HL-60/S4 (cell line): ENCODE results near the gene TP53.

Source experiments
- in situ Hi-C: fragments of 300-500 bp; cut with MboI; formaldehyde crosslinking; loops from 2 replicates; pipeline ENCODE4 v1.14.3; 2022; ENCODE audit warnings: low sequenced_read_pairs

The TP53 gene

DNA sequence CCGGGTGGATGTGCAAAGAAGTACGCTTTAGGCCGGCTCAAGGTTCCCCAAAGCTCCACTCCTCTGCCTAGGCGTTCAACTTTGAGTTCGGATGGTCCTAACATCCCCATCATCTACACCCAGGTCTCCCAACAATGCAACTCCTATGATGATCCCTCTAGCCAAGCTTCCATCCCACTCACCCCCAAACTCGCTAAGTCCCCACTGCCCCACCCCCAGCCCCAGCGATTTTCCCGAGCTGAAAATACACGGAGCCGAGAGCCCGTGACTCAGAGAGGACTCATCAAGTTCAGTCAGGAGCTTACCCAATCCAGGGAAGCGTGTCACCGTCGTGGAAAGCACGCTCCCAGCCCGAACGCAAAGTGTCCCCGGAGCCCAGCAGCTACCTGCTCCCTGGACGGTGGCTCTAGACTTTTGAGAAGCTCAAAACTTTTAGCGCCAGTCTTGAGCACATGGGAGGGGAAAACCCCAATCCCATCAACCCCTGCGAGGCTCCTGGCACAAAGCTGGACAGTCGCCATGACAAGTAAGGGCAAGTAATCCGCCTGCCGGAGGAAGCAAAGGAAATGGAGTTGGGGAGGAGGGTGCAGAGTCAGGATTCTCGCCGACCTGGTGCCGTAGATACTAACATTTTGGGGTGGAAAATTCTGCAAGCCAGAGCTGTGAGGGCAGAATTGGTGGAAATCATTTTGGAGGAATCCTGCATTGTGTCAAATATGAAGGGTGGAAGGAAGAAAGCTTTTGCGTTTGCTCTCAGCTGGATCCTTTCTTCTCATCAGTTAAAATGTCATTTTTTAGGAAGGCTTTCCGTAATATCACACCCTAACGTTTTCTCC, at the start of gene TP53:
Gene TP53 (minus strand): TSS at position 419 of the 836 bp plus-strand sequence. CDS start 10,896 bp downstream, outside the sequence.
- in situ Hi-C loops: no loop called here

GRCh38 chr17:7732981-7733539, 45.8 kb upstream of the TP53 start:
- in situ Hi-C loops: no loop called here

DNA sequence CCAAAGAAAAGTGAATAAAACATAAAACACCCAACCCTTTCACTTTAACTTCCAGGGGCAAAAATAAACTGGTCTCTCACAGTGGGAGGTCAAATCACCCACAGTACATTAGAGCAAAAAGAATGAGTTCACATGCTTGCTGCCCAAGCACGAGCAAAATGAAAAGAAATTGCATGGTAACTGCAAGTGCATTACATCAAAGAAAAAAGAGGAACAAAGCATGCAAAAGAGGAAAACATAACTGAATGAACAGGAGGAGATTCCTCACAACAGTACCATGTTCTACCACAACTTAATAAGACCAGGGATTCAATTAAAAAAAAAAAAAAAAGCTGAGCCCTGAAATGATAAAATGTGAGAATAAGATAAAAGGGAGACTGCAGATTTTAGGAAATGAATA, 42.5 kb upstream of the TP53 start:
- in situ Hi-C loops: no loop called here

DNA sequence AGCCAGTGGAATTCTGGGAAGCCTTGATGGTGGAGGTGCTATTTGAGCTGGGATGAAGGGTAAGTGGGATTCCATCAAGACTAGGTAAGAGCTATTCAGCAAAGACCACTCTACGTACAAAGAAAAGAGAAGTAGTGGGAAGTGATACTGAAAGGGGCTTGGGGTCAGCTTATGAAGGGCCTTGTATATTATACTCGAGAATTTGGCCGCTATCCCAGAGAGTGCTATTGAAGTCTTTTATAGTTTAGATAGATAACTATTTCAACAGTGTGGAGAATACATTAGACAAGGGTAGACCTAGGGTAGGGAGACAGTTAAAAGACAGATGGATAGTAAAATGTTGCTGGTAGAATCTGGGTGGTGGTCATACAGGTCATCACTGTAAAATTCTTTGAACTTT, 40.6 kb upstream of the TP53 start:
- in situ Hi-C loops: no loop called here

- in situ Hi-C loops: no loop called here
Observed at GRCh38 chr17:7721612-7722011, 34.3 kb upstream of the TP53 start.

GRCh38 chr17:7720125-7720524, 32.8 kb upstream of the TP53 start:
- in situ Hi-C loops: no loop called here

GRCh38 chr17:7719661-7720060, 32.4 kb upstream of the TP53 start:
- in situ Hi-C loops: no loop called here

DNA sequence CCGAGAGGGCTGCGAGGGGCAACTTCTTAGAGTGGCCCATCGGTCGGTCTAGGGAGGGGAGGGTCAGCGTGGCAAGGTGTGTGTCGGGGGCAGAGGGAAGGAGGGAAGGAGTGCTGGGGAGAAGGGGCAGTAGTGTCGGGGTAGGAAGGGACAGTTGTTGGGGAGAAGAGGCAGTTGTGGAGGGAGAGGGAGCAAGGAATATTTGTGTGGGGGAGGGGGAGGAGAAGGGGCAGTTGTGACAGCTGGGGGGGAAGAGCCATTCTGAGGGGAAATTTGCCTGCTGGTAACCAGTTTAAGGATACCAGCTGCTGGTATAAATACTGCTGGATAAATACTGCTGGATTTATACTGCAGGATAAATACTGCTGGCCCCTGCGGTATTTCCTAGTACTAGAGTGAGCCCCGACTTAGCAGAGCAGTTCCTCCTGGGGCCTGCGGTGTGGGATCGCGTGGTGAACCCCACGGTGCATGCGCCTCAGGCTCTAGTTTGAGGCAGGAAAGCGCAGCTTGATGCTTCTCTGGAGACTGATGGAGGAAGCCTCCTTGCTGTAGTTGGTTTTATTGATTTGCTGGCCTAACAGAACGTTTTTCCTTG, 30.6 kb upstream of the TP53 start:
- in situ Hi-C loops: no loop called here

DNA sequence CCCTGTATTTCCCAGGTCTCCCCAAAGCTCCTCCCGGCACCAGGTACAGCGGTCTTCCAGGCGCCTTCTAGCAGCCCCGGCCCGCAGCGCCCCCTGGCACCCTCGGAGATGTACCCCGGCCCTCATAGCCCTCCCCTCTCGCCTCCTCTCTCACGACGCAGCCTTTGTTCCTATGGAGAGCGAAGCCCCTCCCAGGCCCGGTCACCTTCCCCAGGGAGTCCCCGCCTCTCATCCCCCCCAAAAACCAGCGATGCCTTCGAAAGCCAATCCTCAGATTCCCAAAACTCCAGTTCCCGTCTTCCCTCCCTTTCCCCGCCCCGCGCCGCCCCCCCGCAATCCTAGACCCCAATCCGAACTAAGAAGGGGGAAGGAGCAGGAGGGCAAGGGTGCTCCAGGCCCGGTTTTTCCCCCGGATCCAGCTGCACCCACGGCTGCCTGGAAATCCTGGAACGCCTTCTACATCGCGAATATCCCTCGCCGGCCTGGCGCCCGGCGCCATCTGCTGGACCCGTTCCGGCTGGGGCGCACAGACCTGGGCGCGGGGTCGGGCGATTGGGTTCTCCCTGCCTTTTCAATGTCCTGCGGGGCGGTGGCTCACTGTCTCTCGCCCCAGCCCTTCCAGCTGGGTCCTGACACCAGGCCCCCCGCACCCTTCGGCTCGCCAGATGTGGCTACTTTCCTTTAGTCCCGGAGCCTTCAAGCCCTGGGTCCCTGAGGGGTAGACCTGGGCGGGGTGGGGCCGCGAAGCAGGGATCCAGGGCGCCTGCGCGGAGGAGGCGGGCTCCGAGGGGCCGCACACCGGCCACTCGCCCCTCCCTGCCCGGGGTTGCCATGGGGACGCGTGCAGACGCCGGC, 29.8 kb upstream of the TP53 start, which contains the start of gene DNAH2:
Gene DNAH2 (plus strand): TSS at position 844 of the 855 bp plus-strand sequence. CDS start 1,991 bp downstream, outside the sequence.
- in situ Hi-C loops: no loop called here

DNA sequence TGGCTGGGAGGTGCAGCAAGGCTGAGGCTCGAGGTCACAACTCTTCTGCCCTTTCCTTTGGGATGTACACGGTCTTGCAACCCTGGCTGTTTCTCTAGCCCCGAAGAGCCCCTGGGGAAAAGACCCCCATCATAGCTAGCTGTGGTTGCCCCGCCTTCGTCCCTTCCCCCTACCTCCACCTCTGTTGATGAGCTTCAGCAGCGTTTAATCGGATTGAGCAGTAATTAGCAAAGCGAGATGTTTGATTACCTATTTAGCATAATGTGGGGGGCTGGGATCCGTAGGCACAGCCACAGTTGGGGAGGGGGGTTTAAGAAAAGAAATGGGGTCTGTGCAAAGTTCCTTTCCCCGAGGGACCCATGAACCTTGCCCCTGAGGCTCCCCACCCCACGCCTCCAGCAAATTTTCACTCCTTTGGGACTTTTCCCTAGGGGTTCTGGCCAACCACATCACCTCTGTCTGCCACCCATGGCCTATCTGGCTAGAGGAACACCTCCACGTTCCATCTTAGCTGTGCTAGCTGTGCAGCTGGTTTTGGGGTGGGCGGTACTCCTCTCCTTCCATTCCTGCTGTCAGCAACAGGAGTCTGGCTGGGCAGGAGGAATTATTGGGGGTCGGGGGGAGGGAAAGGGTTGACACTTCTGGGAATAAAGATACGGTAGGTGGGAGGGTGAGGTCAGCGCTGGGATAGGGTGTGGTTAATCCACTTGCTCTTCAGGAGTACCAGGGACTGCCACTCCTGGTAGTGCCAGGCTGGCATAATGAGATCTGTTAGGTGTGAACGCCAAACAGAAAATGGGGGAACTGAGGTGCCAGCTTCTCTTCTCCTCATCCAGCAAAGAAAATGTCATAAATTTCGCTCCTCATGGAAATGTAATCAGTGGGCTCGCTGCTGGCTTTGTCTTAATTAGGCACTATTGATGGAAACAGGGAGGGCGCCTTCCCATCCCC, 28.9 kb upstream of the TP53 start:
- in situ Hi-C loops: no loop called here

GRCh38 chr17:7714721-7715594, 27.7 kb upstream of the TP53 start:
- in situ Hi-C loops: no loop called here

- in situ Hi-C loops: no loop called here
Observed at GRCh38 chr17:7713782-7714181, 26.5 kb upstream of the TP53 start.

GRCh38 chr17:7712111-7712771, 25.0 kb upstream of the TP53 start:
- in situ Hi-C loops: no loop called here

DNA sequence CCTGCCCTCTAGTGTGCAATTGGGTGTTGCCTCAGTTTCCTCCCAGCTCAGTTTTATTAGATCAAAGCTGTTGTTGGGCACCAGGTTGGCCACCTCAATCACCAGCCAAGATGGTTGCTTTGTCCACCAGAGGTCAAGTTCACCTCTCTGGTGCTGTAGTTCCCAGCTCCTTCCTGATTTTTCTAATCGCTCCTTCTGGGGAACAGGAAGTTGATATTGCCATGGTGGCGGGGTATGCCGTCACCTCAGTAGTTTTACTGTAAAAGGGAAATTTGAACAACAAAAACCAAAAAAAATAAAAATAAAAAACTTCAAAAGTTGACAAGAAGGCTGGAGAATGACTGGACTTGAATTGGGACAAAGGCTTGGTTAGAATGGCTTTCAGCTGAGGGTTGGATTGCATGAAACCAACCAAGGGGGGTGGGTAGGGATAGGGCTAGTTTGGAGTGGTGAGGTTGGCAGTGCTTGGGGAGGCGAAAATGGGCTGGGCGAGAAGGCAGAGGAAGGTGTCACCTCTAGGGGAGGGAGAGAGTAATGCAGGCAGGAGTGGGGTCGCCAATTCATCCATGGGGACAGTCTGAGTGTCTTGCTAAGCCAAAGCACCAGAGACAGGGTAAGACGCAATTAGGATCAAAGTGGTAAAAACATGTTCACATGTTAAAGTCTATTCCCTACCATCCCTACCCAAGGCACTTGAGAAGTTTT, 23.9 kb upstream of the TP53 start:
- in situ Hi-C loops: no loop called here

- in situ Hi-C loops: no loop called here
Observed at GRCh38 chr17:7710301-7710700, 23.0 kb upstream of the TP53 start.

DNA sequence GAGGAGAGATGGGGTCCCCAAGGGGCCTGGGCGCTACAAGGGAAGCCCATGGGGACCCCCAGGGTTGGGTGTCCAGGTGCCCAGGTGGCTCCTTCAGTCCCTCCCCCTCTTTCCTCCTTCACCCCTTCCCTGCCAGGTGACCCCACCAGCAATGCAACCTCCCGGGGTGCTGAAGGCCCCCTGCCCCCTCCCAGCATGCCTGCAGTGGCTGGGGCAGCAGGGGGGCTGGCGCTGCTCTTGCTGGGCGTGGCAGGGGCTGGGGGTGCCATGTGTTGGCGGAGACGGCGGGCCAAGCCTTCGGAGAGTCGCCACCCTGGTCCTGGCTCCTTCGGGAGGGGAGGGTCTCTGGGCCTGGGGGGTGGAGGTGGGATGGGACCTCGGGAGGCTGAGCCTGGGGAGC, 21.7 kb upstream of the TP53 start:
- in situ Hi-C loops: no loop called here

DNA sequence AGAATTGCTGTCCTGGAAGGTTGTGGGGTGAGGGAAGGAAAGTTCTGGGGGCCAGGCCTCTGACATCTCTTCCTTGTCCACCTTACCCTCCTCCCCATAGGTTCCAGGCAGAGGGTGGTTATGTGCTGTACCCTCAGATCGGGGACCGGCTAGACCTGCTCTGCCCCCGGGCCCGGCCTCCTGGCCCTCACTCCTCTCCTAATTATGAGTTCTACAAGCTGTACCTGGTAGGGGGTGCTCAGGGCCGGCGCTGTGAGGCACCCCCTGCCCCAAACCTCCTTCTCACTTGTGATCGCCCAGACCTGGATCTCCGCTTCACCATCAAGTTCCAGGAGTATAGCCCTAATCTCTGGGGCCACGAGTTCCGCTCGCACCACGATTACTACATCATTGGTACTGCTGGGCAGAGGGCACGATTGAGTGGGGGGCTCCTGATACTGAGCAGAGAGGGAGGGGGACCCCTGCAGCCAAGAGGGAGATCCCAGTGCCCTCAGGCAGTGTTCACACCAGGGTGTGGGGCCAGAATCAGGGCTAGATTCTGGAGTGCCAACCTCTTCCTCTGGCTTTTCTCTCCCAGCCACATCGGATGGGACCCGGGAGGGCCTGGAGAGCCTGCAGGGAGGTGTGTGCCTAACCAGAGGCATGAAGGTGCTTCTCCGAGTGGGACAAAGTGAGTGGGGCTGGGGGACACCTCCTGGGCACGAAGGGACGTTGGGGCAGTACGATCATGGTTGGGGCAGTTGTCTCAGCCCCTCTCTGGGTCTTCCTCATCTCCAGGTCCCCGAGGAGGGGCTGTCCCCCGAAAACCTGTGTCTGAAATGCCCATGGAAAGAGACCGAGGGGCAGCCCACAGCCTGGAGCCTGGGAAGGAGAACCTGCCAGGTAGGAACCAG, 20.8 kb upstream of the TP53 start:
- in situ Hi-C loops: no loop called here
